GM12865 (cell line): ENCODE measurements around the gene SASH3.

ENCODE experiments used
- DNase-seq: peaks from one replicate; pipeline ENCODE4 v3.0.0; 2010; ENCODE audit warnings: low read depth
- H3K4me3 ChIP-seq: 2 replicates; pipeline ENCODE4 v1.5.1; 2011; ENCODE audit warnings: mild to moderate bottlenecking, low read depth, low read length, control low read depth
- CTCF ChIP-seq: IDR thresholded peaks from 2 replicates; pipeline ENCODE4 v1.5.1; 2011; ENCODE audit warnings: low read length, control low read depth, low read depth, inconsistent platforms; ENCODE audit not compliant: insufficient read depth; ENCODE audit errors: missing control alignments

SASH3 gene

DNA sequence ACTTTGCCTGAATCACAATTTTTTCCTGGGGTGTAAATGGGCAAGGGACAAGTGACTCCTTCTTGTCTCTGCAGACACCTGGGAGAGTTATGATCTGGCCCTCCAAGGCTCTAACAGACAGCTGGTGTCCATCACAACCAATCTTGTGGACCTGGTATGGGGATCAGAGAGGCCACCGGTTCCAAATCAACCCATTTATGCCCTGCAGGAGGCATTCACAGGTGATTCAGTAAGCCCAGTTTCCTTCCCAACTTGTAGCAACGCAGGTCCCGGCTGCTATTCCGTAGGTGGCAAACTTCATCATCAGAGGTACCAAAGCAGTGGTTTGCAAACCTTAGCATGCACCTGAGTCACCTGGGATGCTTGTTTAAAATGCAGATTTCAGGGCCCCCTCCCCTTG lies 32.2 kb upstream of the SASH3 start:
- H3K4me3 ChIP-seq = no peak overlapping the region
- no peak for TF ChIP-seq CTCF
- DNase-seq = no peak

DNA sequence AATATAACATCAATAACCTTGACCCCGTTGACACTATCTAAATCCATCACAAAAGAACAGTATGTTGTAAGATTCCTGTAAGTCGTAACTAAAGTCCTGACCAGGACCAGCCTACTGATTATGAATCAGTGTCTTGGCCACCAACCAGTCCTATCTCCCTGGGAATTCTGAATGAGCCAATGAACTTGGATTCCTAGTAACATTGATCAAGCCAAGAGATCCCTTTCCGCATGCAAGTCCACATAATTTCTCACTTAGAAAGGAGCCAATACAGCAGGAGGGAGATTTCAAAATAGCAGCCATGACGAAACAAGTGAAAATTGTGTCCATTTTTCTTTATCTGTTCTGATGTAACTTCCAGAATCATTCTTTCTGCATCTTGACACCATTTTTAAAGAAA lies 31.4 kb upstream of the SASH3 start:
- H3K4me3 ChIP-seq = no peak overlapping the region
- TF ChIP-seq CTCF = no peak
- no peak for DNase-seq

DNA sequence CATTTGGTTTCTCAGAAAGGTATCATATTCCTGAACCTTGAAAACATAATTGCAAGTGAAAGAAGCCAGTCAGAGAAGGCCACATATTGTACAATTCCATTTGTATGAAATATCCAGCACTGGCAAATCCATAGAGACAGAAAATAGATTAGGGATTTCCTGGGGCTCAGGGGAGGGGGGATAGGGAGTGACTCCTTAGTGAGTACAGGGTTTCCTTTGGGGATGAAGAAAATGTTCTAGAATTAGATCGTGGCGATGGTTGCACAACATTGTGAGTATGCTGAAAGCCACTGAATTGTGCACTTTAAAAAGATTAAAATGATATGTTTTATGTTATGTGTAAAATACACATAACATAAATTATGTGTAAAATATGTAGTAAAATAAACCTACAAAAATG lies 30.7 kb upstream of the SASH3 start:
- TF ChIP-seq CTCF = no peak
- no peak for DNase-seq
- H3K4me3 ChIP-seq = no peak overlapping the region

DNA sequence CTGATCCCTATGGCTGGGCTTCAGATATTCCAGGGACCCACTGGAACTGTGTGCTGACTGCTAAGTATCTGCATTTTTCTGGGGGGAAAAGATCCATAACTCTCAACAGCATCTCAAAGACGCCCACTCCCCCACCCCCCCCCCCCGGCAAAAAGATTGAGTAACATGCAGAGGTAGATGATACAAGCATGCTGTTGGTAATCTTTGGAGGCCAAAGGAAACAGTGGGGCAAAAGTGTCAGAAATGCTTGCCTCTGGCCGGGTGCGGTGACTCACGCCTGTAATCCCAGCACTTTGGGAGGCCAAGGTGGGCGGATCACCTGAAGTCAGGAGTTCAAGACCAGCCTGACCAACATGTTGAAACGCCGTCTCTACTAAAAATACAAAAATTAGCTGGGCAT lies 28.8 kb upstream of the SASH3 start:
- no peak for TF ChIP-seq CTCF
- H3K4me3 ChIP-seq = no peak overlapping the region
- no peak for DNase-seq

DNA sequence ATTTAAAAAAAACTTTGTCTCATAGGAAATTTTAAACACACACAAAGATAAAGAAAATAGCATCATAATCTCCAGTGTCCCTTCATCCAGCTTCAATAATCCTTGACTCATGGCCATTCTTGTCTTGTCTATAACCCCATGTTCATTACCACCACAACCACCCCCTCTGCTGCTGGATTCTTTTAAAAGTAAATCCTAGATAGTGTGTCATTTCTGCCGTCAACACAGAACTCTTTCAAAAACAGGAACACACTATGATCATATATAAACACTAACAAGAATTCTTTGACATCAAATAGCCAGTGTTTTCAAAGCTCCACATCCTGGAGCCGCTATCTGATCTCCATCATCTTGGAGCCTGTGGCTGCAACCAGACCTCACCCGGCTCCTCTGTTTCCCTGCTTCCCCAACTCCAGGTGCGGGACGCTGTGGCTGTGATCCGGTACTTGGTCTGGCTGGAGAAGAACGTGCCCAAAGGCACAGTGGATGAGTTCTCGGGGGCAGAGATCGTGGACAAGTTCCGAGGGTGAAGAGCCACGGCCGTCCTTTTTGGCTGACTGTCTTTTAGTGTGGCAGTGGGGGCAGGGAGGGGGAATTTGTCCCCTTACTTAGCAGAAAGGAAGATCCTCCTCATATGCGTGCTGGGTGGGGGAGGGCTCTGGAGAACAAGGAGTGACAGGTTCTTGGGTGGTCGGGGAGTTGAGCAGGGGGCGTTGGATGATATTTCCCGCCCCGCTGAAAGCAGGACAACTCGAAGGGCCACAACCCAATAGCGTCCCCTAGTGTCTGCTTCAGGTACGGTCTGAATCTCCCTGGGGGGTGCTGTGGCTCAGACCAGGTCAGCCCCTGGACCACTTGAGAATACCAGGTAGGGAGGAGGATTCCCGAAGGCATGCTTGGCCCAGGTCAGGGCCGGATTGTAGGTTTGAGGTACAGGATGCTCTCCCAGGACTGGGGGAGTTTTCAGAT lies 25.4 kb upstream of the SASH3 start:
- no peak overlapping the region for H3K4me3 ChIP-seq
- no peak for DNase-seq
- TF ChIP-seq CTCF = peak; percentile 59

DNA sequence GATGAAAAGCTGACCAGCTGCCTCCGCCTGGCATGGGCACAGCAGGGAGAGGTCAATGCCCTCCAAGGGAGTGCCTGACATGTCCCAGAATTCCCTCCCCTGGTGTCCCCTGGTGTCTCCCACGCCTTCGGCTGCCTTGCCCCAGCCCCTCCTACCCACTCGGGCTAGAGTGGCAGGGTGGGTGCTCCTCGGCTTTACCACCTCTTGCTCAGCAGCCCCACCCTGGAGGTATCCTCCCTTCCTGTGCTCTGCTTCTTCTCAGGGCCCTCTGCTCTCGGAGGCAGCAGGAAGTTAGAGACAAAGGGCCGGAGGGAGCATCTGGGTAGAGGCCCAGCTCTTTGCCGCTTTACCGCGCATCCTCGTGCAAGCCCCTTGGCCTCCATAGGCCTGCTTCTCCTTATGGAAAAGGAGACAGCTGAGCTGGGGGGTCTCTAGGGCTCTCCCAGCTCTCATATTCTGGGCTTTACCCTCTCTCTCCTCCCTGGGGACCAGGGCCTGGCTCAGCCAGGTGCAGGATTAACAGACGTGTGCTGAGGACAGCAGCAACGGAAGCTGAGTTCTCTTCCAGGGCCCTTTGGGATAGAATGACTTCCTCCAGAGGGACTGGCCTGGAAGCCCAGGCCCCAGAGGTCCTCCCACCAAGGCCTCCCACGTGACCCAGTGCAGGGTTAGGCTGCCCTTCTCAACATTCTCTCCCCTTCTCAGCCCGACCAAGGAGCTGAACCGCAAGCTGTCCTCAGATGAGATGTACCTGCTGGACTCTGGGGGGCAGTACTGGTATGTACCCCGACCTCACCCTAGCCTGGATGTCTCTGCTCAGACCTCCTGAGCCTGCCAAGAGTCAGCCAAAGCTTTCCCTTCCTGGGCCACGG lies 23.7 kb upstream of the SASH3 start:
- H3K4me3 ChIP-seq = no peak overlapping the region
- peak; percentile 36 for TF ChIP-seq CTCF
- peak; percentile 55 for DNase-seq
